SK-N-DZ (cell line): Measurements from ENCODE around the gene HAP1.

Experiments used
- small RNA-seq, 2 experiments: library from RNA; depleted of rRNA; stranded (forward); fragments of <200 nt; gene quantifications; one replicate each; pipeline ENCODE3, GENCODE V24; 2014

HAP1 gene

Small RNA genes within 50 kb of the gene (small RNA-seq; reads per million reads assigned to genes)
- gene RN7SL399P (0 reads per million in 2 experiments), gene RNA5SP442 (0 to 1.6 reads per million in 2 experiments)
